ENCODE data around the gene PUDP.

DNA sequence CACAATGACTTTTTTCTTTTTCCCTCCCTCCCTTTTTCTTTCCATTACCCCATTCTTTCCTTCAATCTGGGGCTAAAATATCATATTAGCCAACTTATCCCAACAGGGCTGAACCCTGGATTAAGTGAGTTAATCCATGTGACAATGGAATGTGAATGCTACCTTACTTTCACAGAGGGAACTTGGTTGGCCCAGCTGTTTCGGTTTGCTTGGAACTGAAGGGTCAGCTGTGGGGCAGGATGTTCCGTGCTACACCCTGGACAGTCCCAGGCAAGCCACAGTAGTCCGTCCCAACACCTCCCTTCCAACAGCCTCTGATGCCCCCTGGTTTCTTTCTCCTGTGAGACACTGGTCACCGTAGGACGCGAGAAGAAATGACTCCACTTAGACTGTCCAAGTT is 95.4 kb downstream of the PUDP start:
- TF ChIP-seq, protein P1, sequence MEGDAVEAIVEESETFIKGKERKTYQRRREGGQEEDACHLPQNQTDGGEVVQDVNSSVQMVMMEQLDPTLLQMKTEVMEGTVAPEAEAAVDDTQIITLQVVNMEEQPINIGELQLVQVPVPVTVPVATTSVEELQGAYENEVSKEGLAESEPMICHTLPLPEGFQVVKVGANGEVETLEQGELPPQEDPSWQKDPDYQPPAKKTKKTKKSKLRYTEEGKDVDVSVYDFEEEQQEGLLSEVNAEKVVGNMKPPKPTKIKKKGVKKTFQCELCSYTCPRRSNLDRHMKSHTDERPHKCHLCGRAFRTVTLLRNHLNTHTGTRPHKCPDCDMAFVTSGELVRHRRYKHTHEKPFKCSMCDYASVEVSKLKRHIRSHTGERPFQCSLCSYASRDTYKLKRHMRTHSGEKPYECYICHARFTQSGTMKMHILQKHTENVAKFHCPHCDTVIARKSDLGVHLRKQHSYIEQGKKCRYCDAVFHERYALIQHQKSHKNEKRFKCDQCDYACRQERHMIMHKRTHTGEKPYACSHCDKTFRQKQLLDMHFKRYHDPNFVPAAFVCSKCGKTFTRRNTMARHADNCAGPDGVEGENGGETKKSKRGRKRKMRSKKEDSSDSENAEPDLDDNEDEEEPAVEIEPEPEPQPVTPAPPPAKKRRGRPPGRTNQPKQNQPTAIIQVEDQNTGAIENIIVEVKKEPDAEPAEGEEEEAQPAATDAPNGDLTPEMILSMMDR (IDR thresholded peaks at IDR 0.05; ENCODE audit: low read depth, low read length, missing input control), result no peak
- TF ChIP-seq RAD21 (IDR thresholded peaks at IDR 0.05) (no peak), HNF4A (conservative IDR thresholded peaks at IDR 0.05) (no peak), RXRA (IDR thresholded peaks at IDR 0.05) (no peak), TAF1 (conservative IDR thresholded peaks at IDR 0.05) (no peak), FOXA1 (IDR thresholded peaks at IDR 0.05) (no peak), GABPA (IDR thresholded peaks at IDR 0.05 in 1 of 2, conservative IDR thresholded peaks at IDR 0.05 in 1 of 2) (no peak), JUND (IDR thresholded peaks at IDR 0.05) (no peak), EGR1 (IDR thresholded peaks at IDR 0.05; ENCODE audit: low read depth in 2 of 2) (no peak), SP1 (IDR thresholded peaks at IDR 0.05) (no peak)
- TF ChIP-seq, protein P2, sequence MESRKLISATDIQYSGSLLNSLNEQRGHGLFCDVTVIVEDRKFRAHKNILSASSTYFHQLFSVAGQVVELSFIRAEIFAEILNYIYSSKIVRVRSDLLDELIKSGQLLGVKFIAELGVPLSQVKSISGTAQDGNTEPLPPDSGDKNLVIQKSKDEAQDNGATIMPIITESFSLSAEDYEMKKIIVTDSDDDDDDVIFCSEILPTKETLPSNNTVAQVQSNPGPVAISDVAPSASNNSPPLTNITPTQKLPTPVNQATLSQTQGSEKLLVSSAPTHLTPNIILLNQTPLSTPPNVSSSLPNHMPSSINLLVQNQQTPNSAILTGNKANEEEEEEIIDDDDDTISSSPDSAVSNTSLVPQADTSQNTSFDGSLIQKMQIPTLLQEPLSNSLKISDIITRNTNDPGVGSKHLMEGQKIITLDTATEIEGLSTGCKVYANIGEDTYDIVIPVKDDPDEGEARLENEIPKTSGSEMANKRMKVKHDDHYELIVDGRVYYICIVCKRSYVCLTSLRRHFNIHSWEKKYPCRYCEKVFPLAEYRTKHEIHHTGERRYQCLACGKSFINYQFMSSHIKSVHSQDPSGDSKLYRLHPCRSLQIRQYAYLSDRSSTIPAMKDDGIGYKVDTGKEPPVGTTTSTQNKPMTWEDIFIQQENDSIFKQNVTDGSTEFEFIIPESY (IDR thresholded peaks at IDR 0.05), result no peak
- TF ChIP-seq, protein P3, sequence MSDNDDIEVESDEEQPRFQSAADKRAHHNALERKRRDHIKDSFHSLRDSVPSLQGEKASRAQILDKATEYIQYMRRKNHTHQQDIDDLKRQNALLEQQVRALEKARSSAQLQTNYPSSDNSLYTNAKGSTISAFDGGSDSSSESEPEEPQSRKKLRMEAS (IDR thresholded peaks at IDR 0.05), result no peak
- TF ChIP-seq, protein P4, sequence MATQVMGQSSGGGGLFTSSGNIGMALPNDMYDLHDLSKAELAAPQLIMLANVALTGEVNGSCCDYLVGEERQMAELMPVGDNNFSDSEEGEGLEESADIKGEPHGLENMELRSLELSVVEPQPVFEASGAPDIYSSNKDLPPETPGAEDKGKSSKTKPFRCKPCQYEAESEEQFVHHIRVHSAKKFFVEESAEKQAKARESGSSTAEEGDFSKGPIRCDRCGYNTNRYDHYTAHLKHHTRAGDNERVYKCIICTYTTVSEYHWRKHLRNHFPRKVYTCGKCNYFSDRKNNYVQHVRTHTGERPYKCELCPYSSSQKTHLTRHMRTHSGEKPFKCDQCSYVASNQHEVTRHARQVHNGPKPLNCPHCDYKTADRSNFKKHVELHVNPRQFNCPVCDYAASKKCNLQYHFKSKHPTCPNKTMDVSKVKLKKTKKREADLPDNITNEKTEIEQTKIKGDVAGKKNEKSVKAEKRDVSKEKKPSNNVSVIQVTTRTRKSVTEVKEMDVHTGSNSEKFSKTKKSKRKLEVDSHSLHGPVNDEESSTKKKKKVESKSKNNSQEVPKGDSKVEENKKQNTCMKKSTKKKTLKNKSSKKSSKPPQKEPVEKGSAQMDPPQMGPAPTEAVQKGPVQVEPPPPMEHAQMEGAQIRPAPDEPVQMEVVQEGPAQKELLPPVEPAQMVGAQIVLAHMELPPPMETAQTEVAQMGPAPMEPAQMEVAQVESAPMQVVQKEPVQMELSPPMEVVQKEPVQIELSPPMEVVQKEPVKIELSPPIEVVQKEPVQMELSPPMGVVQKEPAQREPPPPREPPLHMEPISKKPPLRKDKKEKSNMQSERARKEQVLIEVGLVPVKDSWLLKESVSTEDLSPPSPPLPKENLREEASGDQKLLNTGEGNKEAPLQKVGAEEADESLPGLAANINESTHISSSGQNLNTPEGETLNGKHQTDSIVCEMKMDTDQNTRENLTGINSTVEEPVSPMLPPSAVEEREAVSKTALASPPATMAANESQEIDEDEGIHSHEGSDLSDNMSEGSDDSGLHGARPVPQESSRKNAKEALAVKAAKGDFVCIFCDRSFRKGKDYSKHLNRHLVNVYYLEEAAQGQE (IDR thresholded peaks at IDR 0.05), result no peak
- TF ChIP-seq, protein P5, sequence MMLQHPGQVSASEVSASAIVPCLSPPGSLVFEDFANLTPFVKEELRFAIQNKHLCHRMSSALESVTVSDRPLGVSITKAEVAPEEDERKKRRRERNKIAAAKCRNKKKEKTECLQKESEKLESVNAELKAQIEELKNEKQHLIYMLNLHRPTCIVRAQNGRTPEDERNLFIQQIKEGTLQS (IDR thresholded peaks at IDR 0.05), result no peak

Data from liver (tissue), 3 donors.